ENCODE results near the gene NEK1. TPM values are rescaled to one million over a fixed set of nuclear protein-coding genes. Genes with fewer than 3 reads are reported as not detected.
"Not testable (repeated sequence)": the region's sequence is repeated elsewhere in the genome, so short reads cannot be mapped to it uniquely, and the experiment has no call there.

The NEK1 gene
- polyA plus RNA-seq, 12 donors, result 9.7 to 16.7 (median 14.5) TPM; not detected in 1

- no peak for DNase-seq
Observed at GRCh38 chr4:169601016-169601771, 11.2 kb downstream of the NEK1 start.

GRCh38 chr4:169594560-169595195 lies 17.7 kb downstream of the NEK1 start:
- DNase-seq, result no peak

GRCh38 chr4:169593050-169593560 lies 19.3 kb downstream of the NEK1 start:
- DNase-seq, result no peak

- no peak for DNase-seq
Observed at GRCh38 chr4:169583563-169583962, 28.8 kb downstream of the NEK1 start.

GRCh38 chr4:169582706-169583105 lies 29.7 kb downstream of the NEK1 start:
- DNase-seq, result no peak

GRCh38 chr4:169582203-169582602 lies 30.2 kb downstream of the NEK1 start:
- DNase-seq, result no peak

GRCh38 chr4:169573889-169574288 lies 38.5 kb downstream of the NEK1 start:
- no peak for DNase-seq

GRCh38 chr4:169571435-169571834 lies 40.9 kb downstream of the NEK1 start:
- DNase-seq, result no peak

GRCh38 chr4:169571012-169571411 lies 41.4 kb downstream of the NEK1 start:
- DNase-seq, result not testable (repeated sequence)

GRCh38 chr4:169570266-169570665 lies 42.1 kb downstream of the NEK1 start:
- not testable (repeated sequence) for DNase-seq

GRCh38 chr4:169569188-169569587 lies 43.2 kb downstream of the NEK1 start:
- DNase-seq, result not testable (repeated sequence)

GRCh38 chr4:169567916-169568315 lies 44.5 kb downstream of the NEK1 start:
- peak; percentile 6 for DNase-seq

GRCh38 chr4:169566021-169566818 lies 46.2 kb downstream of the NEK1 start:
- peak; percentile 73 for DNase-seq

GRCh38 chr4:169565606-169566005 lies 46.8 kb downstream of the NEK1 start:
- peak; percentile 7 for DNase-seq

GRCh38 chr4:169557061-169557636 lies 55.2 kb downstream of the NEK1 start:
- DNase-seq, result peak; percentile 8

GRCh38 chr4:169546548-169546947 lies 65.8 kb downstream of the NEK1 start:
- DNase-seq, result not testable (repeated sequence)

GRCh38 chr4:169540774-169541173 lies 71.6 kb downstream of the NEK1 start:
- DNase-seq, result no peak

GRCh38 chr4:169530048-169530447 lies 82.3 kb downstream of the NEK1 start:
- DNase-seq, result no peak

- DNase-seq, result no peak
Observed at GRCh38 chr4:169523796-169524195, 88.6 kb downstream of the NEK1 start.

GRCh38 chr4:169510617-169511016 lies 101.8 kb downstream of the NEK1 start:
- no peak for DNase-seq

GRCh38 chr4:169506903-169507302 lies 105.5 kb downstream of the NEK1 start:
- DNase-seq, result no peak

- not testable (repeated sequence) for DNase-seq
Observed at GRCh38 chr4:169499907-169500306, 112.5 kb downstream of the NEK1 start.
